H1 (cell line): ENCODE measurements around the gene TRAPPC12. TPM values are rescaled to one million over a fixed set of nuclear protein-coding genes. Genes with fewer than 3 reads are reported as not detected.
A peak's percentile ranks its signal among the peaks of the same experiment; 100 is the strongest.

ENCODE experiments used
- ASH2L ChIP-seq: fragments of 200-600, 300-600 bp; sonication (generic); IDR thresholded peaks from one replicate; pipeline ENCODE4 v1.7.1; 2017; ENCODE audit warnings: low read length
- BACH1 ChIP-seq: IDR thresholded peaks from 2 replicates; pipeline ENCODE4 v1.6.1; 2012; ENCODE audit warnings: low read length, improper control_type of control experiment
- BCL11A ChIP-seq, 2 experiments: IDR thresholded peaks; one replicate each; pipeline ENCODE4 v1.6.1; 2011; ENCODE audit warnings: low read depth in 2 of 2, low read length in 2 of 2, mild to moderate bottlenecking in 2 of 2
- EP300 ChIP-seq, 2 experiments: IDR thresholded peaks; 1 replicate in 1 of 2; 2 replicates in 1 of 2; pipeline ENCODE4 v1.6.1; 2011 to 2012; ENCODE audit warnings: low read depth in 2 of 2, low read length in 2 of 2, mild to moderate bottlenecking in 2 of 2, borderline replicate concordance in 1 of 2, inconsistent platforms in 1 of 2, moderate library complexity in 1 of 2
- JUN ChIP-seq: IDR thresholded peaks from 2 replicates; pipeline ENCODE4 v1.6.1; 2011; ENCODE audit warnings: low read depth, mild to moderate bottlenecking, improper control_type of control experiment, low read length
- MAFK ChIP-seq: IDR thresholded peaks from 2 replicates; pipeline ENCODE4 v1.6.1; 2012; ENCODE audit warnings: low read depth, mild to moderate bottlenecking, improper control_type of control experiment, low read length
- NANOG ChIP-seq: IDR thresholded peaks from 2 replicates; pipeline ENCODE4 v1.6.1; 2011; ENCODE audit warnings: low read length, low read depth, mild to moderate bottlenecking, inconsistent platforms; ENCODE audit not compliant: insufficient read depth, poor library complexity, severe bottlenecking
- PHF8 ChIP-seq: fragments of 200-600 bp; sonication (generic); conservative IDR thresholded peaks from 2 replicates; pipeline ENCODE4 v1.7.1; 2012; ENCODE audit warnings: low read depth, mild to moderate bottlenecking, inconsistent platforms, low read length, moderate library complexity
- POLR2A ChIP-seq, 2 experiments: IDR thresholded peaks; 1 replicate in 1 of 2; 2 replicates in 1 of 2; pipeline ENCODE4 v1.6.1; 2011; ENCODE audit warnings: low read depth in 2 of 2, low read length in 2 of 2, mild to moderate bottlenecking in 2 of 2; ENCODE audit errors: control extremely low read depth in 1 of 2
- RBBP5 ChIP-seq: IDR thresholded peaks from 2 replicates; pipeline ENCODE4 v1.7.1; 2012; ENCODE audit warnings: low read depth, mild to moderate bottlenecking, inconsistent platforms, low read length, moderate library complexity, borderline replicate concordance
- RFX5 ChIP-seq: IDR thresholded peaks from 2 replicates; pipeline ENCODE4 v1.6.1; 2011; ENCODE audit warnings: low read depth, low read length, improper control_type of control experiment, borderline replicate concordance
- RNF2 ChIP-seq: fragments of 200-900, 300-1000 bp; sonication (generic); IDR thresholded peaks from 2 replicates; pipeline ENCODE4 v1.7.1; 2016; ENCODE audit warnings: borderline replicate concordance, low read depth, mild to moderate bottlenecking, antibody characterized with exemption, low read length; ENCODE audit not compliant: poor library complexity, severe bottlenecking; ENCODE audit errors: missing control alignments
- SIN3A ChIP-seq, 2 experiments: IDR thresholded peaks in 1 of 2; conservative IDR thresholded peaks in 1 of 2; 2 replicates each; pipeline ENCODE4 v1.6.1; 2011 to 2012; ENCODE audit warnings: low read length in 2 of 2, improper control_type of control experiment in 1 of 2, low read depth in 1 of 2, mild to moderate bottlenecking in 1 of 2
- SIX5 ChIP-seq: IDR thresholded peaks from 2 replicates; pipeline ENCODE4 v1.6.1; 2011; ENCODE audit warnings: mild to moderate bottlenecking, low read depth, low read length
- SP1 ChIP-seq: IDR thresholded peaks from 2 replicates; pipeline ENCODE4 v1.6.1; 2011; ENCODE audit warnings: low read depth, low read length
- TAF1 ChIP-seq: IDR thresholded peaks from 2 replicates; pipeline ENCODE4 v1.6.1; 2011; ENCODE audit warnings: mild to moderate bottlenecking, low read depth, low read length
- TBP ChIP-seq: IDR thresholded peaks from 2 replicates; pipeline ENCODE4 v1.6.1; 2011; ENCODE audit warnings: low read depth, low read length, improper control_type of control experiment
- TCF12 ChIP-seq: IDR thresholded peaks from 2 replicates; pipeline ENCODE4 v1.6.1; 2011; ENCODE audit warnings: low read depth, mild to moderate bottlenecking, low read length
- polyA plus RNA-seq, 7 experiments: library from polyadenylated mRNA; depleted of rRNA in 3 of 7; stranded (reverse) in 5 of 7; unstranded in 2 of 7; fragments of >200 nt in 5 of 7; fragments of 200-250 nt in 2 of 7; gene quantifications; 1 replicate in 5 of 7; 2 replicates in 1 of 7; 4 replicates in 1 of 7; pipeline versions ENCODE4 v1.2.1 to v1.2.3, GENCODE V29; 2011 to 2013; ENCODE audit warnings: missing spikeins in 2 of 7, mixed read lengths in 2 of 7
- total RNA-seq: library from RNA; stranded (reverse); fragmentation: NEBNext Ultra II Directional; extraction: Animal tissue kit (Norgen Biotek cat#: 25700); gene quantifications from 2 replicates; pipeline ENCODE4 v1.2.1, GENCODE V29; 2021
- TF ChIP-seq, protein P1 (sequence below), 3 experiments: IDR thresholded peaks; 1 replicate in 2 of 3; 2 replicates in 1 of 3; pipeline versions ENCODE4 v1.5.1 to v1.6.1; 2011; ENCODE audit warnings: low read length in 3 of 3, mild to moderate bottlenecking in 3 of 3, inconsistent platforms in 2 of 3, low read depth in 1 of 3, moderate library complexity in 1 of 3; ENCODE audit not compliant: insufficient read depth in 1 of 3; ENCODE audit errors: control extremely low read depth in 1 of 3
- TF ChIP-seq, protein P2 (sequence below): IDR thresholded peaks from 2 replicates; pipeline ENCODE4 v1.6.1; 2012; ENCODE audit warnings: inconsistent platforms

TRAPPC12 gene
- total and polyA plus RNA-seq, 2 of the 8 experiments (the other 6 are each of a cell fraction or from before 2014, with no cell fraction given): 35.0 to 67.3 TPM

DNA sequence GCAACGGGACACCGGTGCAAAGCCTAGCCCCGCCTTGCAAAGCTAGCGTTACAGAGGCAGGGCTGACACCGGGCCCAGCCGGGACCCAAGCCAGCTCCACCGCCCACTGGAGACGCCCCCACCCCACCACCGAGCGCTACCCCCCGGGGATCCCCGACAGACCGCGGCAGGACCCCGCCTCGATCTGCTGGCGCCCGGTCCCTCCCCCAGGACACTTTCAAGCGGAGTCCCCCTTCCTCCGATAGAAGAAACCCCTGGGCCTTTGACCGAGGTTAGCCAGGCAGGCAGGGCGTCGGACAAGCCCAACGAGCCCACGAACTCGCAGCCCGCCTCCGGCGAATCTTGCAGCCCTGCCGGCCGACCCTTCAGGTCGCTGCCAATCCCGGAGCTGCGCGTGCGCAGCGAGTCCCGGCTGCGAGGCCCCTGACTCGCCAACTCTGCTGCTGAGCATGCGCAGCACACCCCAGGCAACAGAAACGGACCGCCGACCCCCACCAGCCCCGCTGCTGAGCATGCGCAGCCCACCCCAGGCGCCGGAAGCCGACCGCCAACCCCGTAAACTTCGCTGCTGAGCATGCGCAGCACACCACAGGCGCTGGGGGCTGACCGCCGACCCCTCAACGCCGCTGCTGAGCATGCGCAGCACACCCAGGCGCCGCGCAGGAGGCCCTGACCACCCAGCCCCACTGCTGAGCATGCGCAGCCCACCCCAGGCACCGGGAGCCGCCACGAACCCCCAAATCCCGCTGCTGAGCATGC is 139.2 kb downstream of the TRAPPC12 start (continued):
- TF ChIP-seq MAFK (no peak), RNF2 (no peak), NANOG (no peak), RFX5 (no peak), POLR2A (IDR thresholded peaks at IDR 0.05; ENCODE audit: control extremely low read depth in 1 of 2, low read depth in 2 of 2, low read length in 2 of 2) (no peak; a peak in 1 of 3 replicates), TCF12 (no peak), SIN3A (conservative IDR thresholded peaks at IDR 0.05 in 1 of 2, IDR thresholded peaks at IDR 0.05 in 1 of 2; ENCODE audit: low read depth in 1 of 2, low read length in 2 of 2) (0 out of 4 replicates have a peak, but pooled peaks have one; percentile 37 to 58), EP300 (IDR thresholded peaks at IDR 0.05; ENCODE audit: borderline replicate concordance in 1 of 2, low read depth in 2 of 2, low read length in 2 of 2) (no peak), RBBP5 (0 out of 2 replicates have a peak, but pooled peaks have one; percentile 11), SP1 (0 out of 2 replicates have a peak, but pooled peaks have one; percentile 9), BACH1 (peak; percentile 42), TBP (peak; percentile 7; the same call in 1 of the 2 replicates), TAF1 (0 out of 2 replicates have a peak, but pooled peaks have one; percentile 47), PHF8 (peak; percentile 55), ASH2L (no peak), JUN (no peak), BCL11A (IDR thresholded peaks at IDR 0.05; ENCODE audit: low read depth in 2 of 2, low read length in 2 of 2) (no peak), SIX5 (no peak)
- TF ChIP-seq, protein P1, sequence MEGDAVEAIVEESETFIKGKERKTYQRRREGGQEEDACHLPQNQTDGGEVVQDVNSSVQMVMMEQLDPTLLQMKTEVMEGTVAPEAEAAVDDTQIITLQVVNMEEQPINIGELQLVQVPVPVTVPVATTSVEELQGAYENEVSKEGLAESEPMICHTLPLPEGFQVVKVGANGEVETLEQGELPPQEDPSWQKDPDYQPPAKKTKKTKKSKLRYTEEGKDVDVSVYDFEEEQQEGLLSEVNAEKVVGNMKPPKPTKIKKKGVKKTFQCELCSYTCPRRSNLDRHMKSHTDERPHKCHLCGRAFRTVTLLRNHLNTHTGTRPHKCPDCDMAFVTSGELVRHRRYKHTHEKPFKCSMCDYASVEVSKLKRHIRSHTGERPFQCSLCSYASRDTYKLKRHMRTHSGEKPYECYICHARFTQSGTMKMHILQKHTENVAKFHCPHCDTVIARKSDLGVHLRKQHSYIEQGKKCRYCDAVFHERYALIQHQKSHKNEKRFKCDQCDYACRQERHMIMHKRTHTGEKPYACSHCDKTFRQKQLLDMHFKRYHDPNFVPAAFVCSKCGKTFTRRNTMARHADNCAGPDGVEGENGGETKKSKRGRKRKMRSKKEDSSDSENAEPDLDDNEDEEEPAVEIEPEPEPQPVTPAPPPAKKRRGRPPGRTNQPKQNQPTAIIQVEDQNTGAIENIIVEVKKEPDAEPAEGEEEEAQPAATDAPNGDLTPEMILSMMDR (IDR thresholded peaks at IDR 0.05; ENCODE audit: control extremely low read depth in 1 of 3, insufficient read depth in 1 of 3, low read depth in 1 of 3, low read length in 3 of 3): no peak; a peak in 1 of 4 replicates
- TF ChIP-seq, protein P2, sequence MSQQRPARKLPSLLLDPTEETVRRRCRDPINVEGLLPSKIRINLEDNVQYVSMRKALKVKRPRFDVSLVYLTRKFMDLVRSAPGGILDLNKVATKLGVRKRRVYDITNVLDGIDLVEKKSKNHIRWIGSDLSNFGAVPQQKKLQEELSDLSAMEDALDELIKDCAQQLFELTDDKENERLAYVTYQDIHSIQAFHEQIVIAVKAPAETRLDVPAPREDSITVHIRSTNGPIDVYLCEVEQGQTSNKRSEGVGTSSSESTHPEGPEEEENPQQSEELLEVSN: no peak
